Amniotic epithelial cell (primary cell): ENCODE results near the gene DGLUCY.
"Not testable (repeated sequence)": the region's sequence is repeated elsewhere in the genome, so short reads cannot be mapped to it uniquely, and the experiment has no call there.

Source experiments
- DNase-seq: peaks from one replicate; pipeline ENCODE4 v3.0.0-alpha.2; 2010; ENCODE audit warnings: low read depth

The DGLUCY gene

GRCh38 chr14:91211017-91211416 lies 97.1 kb downstream of the DGLUCY start:
- DNase-seq: no peak

GRCh38 chr14:91214306-91214705 lies 100.4 kb downstream of the DGLUCY start:
- no peak for DNase-seq

GRCh38 chr14:91215381-91215780 lies 101.5 kb downstream of the DGLUCY start:
- no peak for DNase-seq

- no peak for DNase-seq
Observed at GRCh38 chr14:91216731-91217226, 102.9 kb downstream of the DGLUCY start.

- DNase-seq: no peak
Observed at GRCh38 chr14:91218014-91218413, 104.1 kb downstream of the DGLUCY start.

- no peak for DNase-seq
Observed at GRCh38 chr14:91219517-91220389, 105.9 kb downstream of the DGLUCY start.

GRCh38 chr14:91220581-91221000 lies 106.7 kb downstream of the DGLUCY start:
- DNase-seq: no peak

- no peak for DNase-seq
Observed at GRCh38 chr14:91221270-91221669, 107.4 kb downstream of the DGLUCY start.

GRCh38 chr14:91223028-91223783 lies 109.3 kb downstream of the DGLUCY start:
- no peak for DNase-seq

- peak; percentile 53 for DNase-seq
Observed at GRCh38 chr14:91225025-91225424, 111.2 kb downstream of the DGLUCY start.

- not testable (repeated sequence) for DNase-seq
Observed at GRCh38 chr14:91226360-91226759, 112.5 kb downstream of the DGLUCY start.

GRCh38 chr14:91227183-91227628 lies 113.3 kb downstream of the DGLUCY start:
- no peak for DNase-seq

- DNase-seq: peak; percentile 75
Observed at GRCh38 chr14:91228112-91229004, 114.5 kb downstream of the DGLUCY start.

- DNase-seq: no peak
Observed at GRCh38 chr14:91229005-91229382, 115.1 kb downstream of the DGLUCY start.

- peak; percentile 52 for DNase-seq
Observed at GRCh38 chr14:91229743-91230200, 115.9 kb downstream of the DGLUCY start.

GRCh38 chr14:91230397-91231035 lies 116.6 kb downstream of the DGLUCY start:
- peak; percentile 37 for DNase-seq

- DNase-seq: no peak
Observed at GRCh38 chr14:91231446-91231845, 117.6 kb downstream of the DGLUCY start.

GRCh38 chr14:91232052-91232451 lies 118.2 kb downstream of the DGLUCY start:
- DNase-seq: no peak

- DNase-seq: no peak
Observed at GRCh38 chr14:91232603-91233002, 118.7 kb downstream of the DGLUCY start.

GRCh38 chr14:91233936-91234790 lies 120.3 kb downstream of the DGLUCY start:
- no peak for DNase-seq
